ENCODE data around the gene ANXA6. TPM values are rescaled to one million over a fixed set of nuclear protein-coding genes. Genes with fewer than 3 reads are reported as not detected.

The ANXA6 gene
- total RNA-seq, 1 donor from 2014 or later: 143 TPM

GRCh38 chr5:151094852-151095245 lies 62.7 kb downstream of the ANXA6 start:
- ATAC-seq (no peak), DNase-seq (no peak)
- no peak overlapping the region for H3K4me3 ChIP-seq
- H3K27me3 ChIP-seq: no peaks in the 10 kb centered on the region
- no peaks in the 10 kb centered on the region for H3K9me3 ChIP-seq
- TF ChIP-seq CTCF (IDR thresholded peaks at IDR 0.05): no peak
- peaks cover 72% of the 10 kb centered on the region for H3K4me1 ChIP-seq
- intact Hi-C loops (cut with DNase I): no loop called here
- H3K36me3 ChIP-seq: no peaks in the 10 kb centered on the region
- peak overlapping the region; percentile 79 for H3K27ac ChIP-seq

- intact Hi-C loops (cut with DNase I): no loop called here
- no peak for TF ChIP-seq CTCF (IDR thresholded peaks at IDR 0.05)
- Histone ChIP-seq H3K27me3 (no peaks in the 10 kb centered on the region), H3K9me3 (no peaks in the 10 kb centered on the region), H3K4me3 (no peak overlapping the region), H3K4me1 (peaks cover 70% of the 10 kb centered on the region), H3K36me3 (no peaks in the 10 kb centered on the region), H3K27ac (peak overlapping the region; percentile 79)
- DNase-seq (no peak), ATAC-seq (peak; percentile 13)
Measured at GRCh38 chr5:151094030-151094851, 63.3 kb downstream of the ANXA6 start.

GRCh38 chr5:151093476-151093889 lies 64.1 kb downstream of the ANXA6 start:
- H3K36me3 ChIP-seq: no peaks in the 10 kb centered on the region
- no peak for TF ChIP-seq CTCF (IDR thresholded peaks at IDR 0.05)
- H3K4me3 ChIP-seq: no peak overlapping the region
- H3K27me3 ChIP-seq: no peaks in the 10 kb centered on the region
- peaks cover 66% of the 10 kb centered on the region for H3K4me1 ChIP-seq
- peak overlapping the region; percentile 79 for H3K27ac ChIP-seq
- intact Hi-C loops (cut with DNase I): no loop called here
- ATAC-seq: peak; percentile 70
- no peak for DNase-seq
- H3K9me3 ChIP-seq: no peaks in the 10 kb centered on the region

GRCh38 chr5:151092762-151093161 lies 64.8 kb downstream of the ANXA6 start:
- no peak for DNase-seq
- Histone ChIP-seq H3K4me1 (peaks cover 58% of the 10 kb centered on the region), H3K27ac (peak overlapping the region; percentile 79)

GRCh38 chr5:151089726-151090125 lies 67.9 kb downstream of the ANXA6 start:
- Histone ChIP-seq H3K4me3 (no peak overlapping the region), H3K4me1 (peaks cover 55% of the 10 kb centered on the region), H3K27me3 (no peaks in the 10 kb centered on the region), H3K36me3 (no peaks in the 10 kb centered on the region), H3K27ac (no peak overlapping the region), H3K9me3 (no peaks in the 10 kb centered on the region)
- DNase-seq (no peak), ATAC-seq (no peak)
- intact Hi-C loops (cut with DNase I): no loop called here
- no peak for TF ChIP-seq CTCF (IDR thresholded peaks at IDR 0.05)

More at GRCh38 chr5:151092762-151093161, 64.8 kb downstream of the ANXA6 start:
- Histone ChIP-seq H3K4me3 (no peak overlapping the region), H3K9me3 (no peaks in the 10 kb centered on the region), H3K36me3 (no peaks in the 10 kb centered on the region), H3K27me3 (no peaks in the 10 kb centered on the region)
- TF ChIP-seq CTCF (IDR thresholded peaks at IDR 0.05): no peak
- peak; percentile 70 for ATAC-seq
- intact Hi-C loops (cut with DNase I): no loop called here
